Effector CD4-positive, alpha-beta T cell (primary cell): ENCODE measurements around the gene IGBP1.
"Not testable (repeated sequence)": the region's sequence is repeated elsewhere in the genome, so short reads cannot be mapped to it uniquely, and the experiment has no call there.

Source experiments
- DNase-seq: peaks from one replicate; pipeline ENCODE4 v3.0.0-alpha.2; 2020
- total RNA-seq: gene quantifications from one replicate; lab custom pipeline; 2026; lab: John Stamatoyannopoulos, UW

The IGBP1 gene
- total RNA-seq, result 64.0 reads per million, percentile 74 among the genes with 10 or more reads in this experiment

GRCh38 chrX:70133303-70134115 lies at the start of gene IGBP1:
IGBP1 (plus strand) TSS chrX:70133447; CDS start chrX:70133948, 501 bp downstream.
- DNase-seq, result peak; percentile 71

GRCh38 chrX:70084592-70085240 lies 48.5 kb upstream of the IGBP1 start:
- no peak for DNase-seq

GRCh38 chrX:70087857-70088630 lies 45.2 kb upstream of the IGBP1 start:
- no peak for DNase-seq

GRCh38 chrX:70088751-70089150 lies 44.5 kb upstream of the IGBP1 start:
- DNase-seq, result no peak

GRCh38 chrX:70089604-70090297 lies 43.5 kb upstream of the IGBP1 start:
- no peak for DNase-seq

- no peak for DNase-seq
These were observed 41.0 kb upstream of the IGBP1 start for GRCh38 chrX:70092247-70092646.

- no peak for DNase-seq
These were observed 37.2 kb upstream of the IGBP1 start for GRCh38 chrX:70096052-70096451.

- DNase-seq, result no peak
These were observed 28.0 kb upstream of the IGBP1 start for GRCh38 chrX:70105229-70105628.

- not testable (repeated sequence) for DNase-seq
These were observed 21.7 kb upstream of the IGBP1 start for GRCh38 chrX:70111436-70112026.

GRCh38 chrX:70117738-70118137 lies 15.5 kb upstream of the IGBP1 start:
- no peak for DNase-seq

GRCh38 chrX:70123014-70123413 lies 10.2 kb upstream of the IGBP1 start:
- DNase-seq, result not testable (repeated sequence)

- DNase-seq, result no peak
These were observed 8.6 kb upstream of the IGBP1 start for GRCh38 chrX:70124678-70125077.

- DNase-seq, result no peak
These were observed 5.2 kb upstream of the IGBP1 start for GRCh38 chrX:70128071-70128470.

GRCh38 chrX:70129816-70130215 lies 3.4 kb upstream of the IGBP1 start:
- no peak for DNase-seq

GRCh38 chrX:70132224-70132623 lies 1.0 kb upstream of the IGBP1 start:
- DNase-seq, result no peak

- no peak for DNase-seq
These were observed 357 bp upstream of the IGBP1 start for GRCh38 chrX:70132877-70133302.

GRCh38 chrX:70134116-70134477 lies 850 bp downstream of the IGBP1 start:
- DNase-seq, result no peak

GRCh38 chrX:70138622-70139021 lies 5.4 kb downstream of the IGBP1 start:
- no peak for DNase-seq

- no peak for DNase-seq
These were observed 6.5 kb downstream of the IGBP1 start for GRCh38 chrX:70139736-70140135.

GRCh38 chrX:70141373-70141772 lies 8.1 kb downstream of the IGBP1 start:
- DNase-seq, result no peak

GRCh38 chrX:70166601-70167590 lies 33.6 kb downstream of the IGBP1 start:
- DNase-seq, result no peak
